ENCODE results near the gene RFX8.

DNA sequence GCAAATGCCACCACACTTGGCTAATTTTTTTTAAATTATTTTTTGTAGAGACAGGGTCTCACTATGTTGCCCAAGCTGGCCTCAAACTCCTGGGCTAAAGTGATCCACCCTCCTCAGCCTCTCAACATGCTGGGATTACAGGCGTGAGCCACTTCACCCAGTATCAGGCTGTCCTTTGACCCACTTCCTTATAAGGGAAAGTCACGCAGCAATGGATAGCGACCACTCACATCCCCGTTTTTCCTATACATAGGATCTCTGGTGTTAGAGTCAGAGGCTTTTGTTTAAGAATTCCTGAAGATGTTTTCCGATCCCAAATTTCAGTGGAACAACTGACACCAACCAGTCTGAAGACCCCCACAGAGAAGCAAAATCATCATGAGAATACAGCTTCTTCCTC is 41.4 kb upstream of the RFX8 start:
- TF ChIP-seq, protein P1, sequence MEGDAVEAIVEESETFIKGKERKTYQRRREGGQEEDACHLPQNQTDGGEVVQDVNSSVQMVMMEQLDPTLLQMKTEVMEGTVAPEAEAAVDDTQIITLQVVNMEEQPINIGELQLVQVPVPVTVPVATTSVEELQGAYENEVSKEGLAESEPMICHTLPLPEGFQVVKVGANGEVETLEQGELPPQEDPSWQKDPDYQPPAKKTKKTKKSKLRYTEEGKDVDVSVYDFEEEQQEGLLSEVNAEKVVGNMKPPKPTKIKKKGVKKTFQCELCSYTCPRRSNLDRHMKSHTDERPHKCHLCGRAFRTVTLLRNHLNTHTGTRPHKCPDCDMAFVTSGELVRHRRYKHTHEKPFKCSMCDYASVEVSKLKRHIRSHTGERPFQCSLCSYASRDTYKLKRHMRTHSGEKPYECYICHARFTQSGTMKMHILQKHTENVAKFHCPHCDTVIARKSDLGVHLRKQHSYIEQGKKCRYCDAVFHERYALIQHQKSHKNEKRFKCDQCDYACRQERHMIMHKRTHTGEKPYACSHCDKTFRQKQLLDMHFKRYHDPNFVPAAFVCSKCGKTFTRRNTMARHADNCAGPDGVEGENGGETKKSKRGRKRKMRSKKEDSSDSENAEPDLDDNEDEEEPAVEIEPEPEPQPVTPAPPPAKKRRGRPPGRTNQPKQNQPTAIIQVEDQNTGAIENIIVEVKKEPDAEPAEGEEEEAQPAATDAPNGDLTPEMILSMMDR (IDR thresholded peaks at IDR 0.05): no peak
- no peak for TF ChIP-seq POLR2A (IDR thresholded peaks at IDR 0.05)

All from lower leg skin (tissue), 3 donors.